SJSA1 (cell line): Measurements from ENCODE around the gene SLC5A9. TPM values are rescaled to one million over a fixed set of nuclear protein-coding genes. Genes with fewer than 3 reads are reported as not detected.
A peak's percentile ranks its signal among the peaks of the same experiment; 100 is the strongest.

ENCODE experiments used
- DNase-seq, 2 experiments: peaks; one replicate each; pipeline ENCODE4 v3.0.0-alpha.2; 2015 to 2020; ENCODE audit warnings: low spot score in 2 of 2, low read depth in 1 of 2
- H3K27ac ChIP-seq: fragments of 250-450 bp; sonication (Bioruptor Pico); 2 replicates; pipeline ENCODE4 v1.5.1; 2020; ENCODE audit warnings: mild to moderate bottlenecking, moderate library complexity
- H3K27me3 ChIP-seq: fragments of 250-450 bp; sonication (Bioruptor Pico); replicated peaks from 2 replicates; pipeline ENCODE4 v1.5.1; 2020; ENCODE audit warnings: mild to moderate bottlenecking, moderate library complexity
- H3K36me3 ChIP-seq: fragments of 250-450 bp; sonication (Bioruptor Pico); 2 replicates; pipeline ENCODE4 v1.5.1; 2020; ENCODE audit warnings: mild to moderate bottlenecking
- H3K4me1 ChIP-seq: fragments of 250-450 bp; sonication (Bioruptor Pico); replicated peaks from 2 replicates; pipeline ENCODE4 v1.6.1; 2021; ENCODE audit warnings: mild to moderate bottlenecking
- H3K4me3 ChIP-seq: fragments of 250-450 bp; sonication (Bioruptor Pico); 2 replicates; pipeline ENCODE4 v1.5.1; 2020; ENCODE audit warnings: mild to moderate bottlenecking
- H3K9me3 ChIP-seq: fragments of 250-450 bp; sonication (Bioruptor Pico); replicated peaks from 2 replicates; pipeline ENCODE4 v1.5.1; 2020; ENCODE audit warnings: mild to moderate bottlenecking
- total RNA-seq: library from RNA; depleted of rRNA; stranded (reverse); fragments of >200 nt; shearing (Covaris generic); gene quantifications from 2 replicates; pipeline ENCODE4 v1.2.3, GENCODE V29; 2014; rRNA removed

Gene SLC5A9
- total RNA-seq: not detected in 2 replicates

DNA sequence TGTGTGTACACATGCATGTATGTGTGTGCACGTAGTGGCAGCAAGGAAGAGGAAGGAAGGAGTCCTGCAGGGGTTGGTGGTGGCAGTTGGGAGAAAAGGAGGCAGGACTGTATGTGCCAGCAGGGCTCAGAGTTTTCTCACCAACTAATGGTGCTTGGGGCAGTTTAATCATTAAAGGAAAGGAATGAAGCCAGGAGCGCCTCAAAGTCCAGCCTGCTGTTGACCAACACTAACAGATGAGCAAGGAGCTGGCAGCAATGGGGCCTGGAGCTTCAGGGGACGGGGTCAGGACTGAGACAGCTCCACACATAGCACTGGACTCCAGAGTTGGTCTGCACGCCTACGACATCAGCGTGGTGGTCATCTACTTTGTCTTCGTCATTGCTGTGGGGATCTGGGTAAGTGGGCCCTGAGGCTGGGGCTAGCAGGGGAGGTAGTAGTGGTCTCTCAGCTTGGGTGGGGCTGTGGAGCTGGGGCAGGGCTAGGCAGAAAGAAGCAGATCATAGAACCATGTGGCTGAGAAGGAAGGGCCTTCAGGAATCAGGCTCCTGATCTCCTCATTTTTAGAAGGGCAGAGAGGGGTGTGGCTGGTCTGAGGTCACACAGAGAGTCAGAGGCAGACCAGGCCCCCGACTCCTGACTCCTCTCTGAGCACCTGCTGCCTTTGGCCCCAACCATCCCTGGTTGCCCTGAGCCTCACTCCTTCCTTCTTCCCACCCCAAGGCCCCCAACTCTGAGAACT, at the start of gene SLC5A9:
Gene SLC5A9, plus strand, starts transcription at position 216 of the 742 bp plus-strand sequence. Its CDS starts 21 bp downstream, at position 237.
- Histone ChIP-seq H3K9me3 (no peaks in the 10 kb centered on the region), H3K27ac (no peak within 1 kb of the TSS), H3K4me1 (no peaks in the 10 kb centered on the region), H3K27me3 (0 out of 2 replicates have a peak, but pooled peaks cover 4% of the 10 kb centered on the region), H3K36me3 (no peaks in the 10 kb centered on the region), H3K4me3 (no peak within 1 kb of the TSS)
- DNase-seq: no peak

DNA sequence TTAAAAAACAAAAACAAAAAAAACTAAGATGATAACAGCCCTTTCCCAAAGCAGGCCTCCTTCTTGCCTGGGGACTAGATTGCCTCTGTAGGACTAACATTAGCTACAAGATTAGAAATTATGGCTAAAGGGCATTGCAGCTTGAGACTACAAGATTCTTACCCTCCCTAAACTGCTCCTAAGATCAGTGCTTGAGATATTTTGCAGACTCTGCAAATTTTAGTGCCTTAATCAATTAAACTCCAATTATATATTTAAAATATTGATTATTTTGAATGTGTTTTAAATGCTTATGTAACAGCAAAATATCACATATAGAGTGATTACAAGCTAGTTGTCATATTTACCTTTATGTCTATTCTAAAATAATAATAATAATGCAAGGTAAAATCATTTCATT, 47.4 kb upstream of the SLC5A9 start:
- Histone ChIP-seq H3K27ac (no peak overlapping the region), H3K27me3 (no peaks in the 10 kb centered on the region; the same call in 1 of the 2 replicates), H3K4me3 (no peak overlapping the region), H3K36me3 (no peaks in the 10 kb centered on the region), H3K4me1 (no peaks in the 10 kb centered on the region), H3K9me3 (no peaks in the 10 kb centered on the region)
- no peak for DNase-seq

DNA sequence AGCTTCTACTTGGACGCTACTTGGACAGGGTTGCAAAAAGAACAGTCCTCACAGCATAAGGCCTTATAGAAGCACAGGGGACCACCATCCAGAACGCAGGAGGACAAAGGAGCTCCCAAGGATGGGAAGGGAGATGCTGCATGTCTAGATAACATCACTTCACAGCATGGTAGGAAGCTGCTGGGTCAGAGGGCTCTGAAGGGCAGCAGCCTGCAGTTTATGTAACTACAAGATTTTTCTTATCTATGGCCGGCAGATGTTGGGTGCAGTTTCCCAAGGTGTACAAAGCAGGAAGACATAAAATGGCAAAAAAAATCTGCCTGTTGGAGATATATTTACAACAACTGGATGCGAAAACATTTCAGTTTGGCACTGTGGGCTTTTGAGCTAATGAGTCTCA, 45.3 kb upstream of the SLC5A9 start:
- H3K4me3 ChIP-seq: no peak overlapping the region
- no peaks in the 10 kb centered on the region for H3K4me1 ChIP-seq
- H3K27me3 ChIP-seq: no peaks in the 10 kb centered on the region; the same call in 1 of the 2 replicates
- no peaks in the 10 kb centered on the region for H3K36me3 ChIP-seq
- H3K9me3 ChIP-seq: no peaks in the 10 kb centered on the region
- no peak overlapping the region for H3K27ac ChIP-seq
- no peak for DNase-seq

GRCh38 chr1:48181669-48182367, 40.7 kb upstream of the SLC5A9 start:
- DNase-seq: no peak
- Histone ChIP-seq H3K9me3 (no peaks in the 10 kb centered on the region), H3K27me3 (no peaks in the 10 kb centered on the region), H3K4me1 (no peaks in the 10 kb centered on the region), H3K4me3 (no peak overlapping the region), H3K27ac (no peak overlapping the region), H3K36me3 (no peaks in the 10 kb centered on the region)

- no peak for DNase-seq
- no peaks in the 10 kb centered on the region for H3K36me3 ChIP-seq
Measured at GRCh38 chr1:48182439-48182838, 40.1 kb upstream of the SLC5A9 start.

GRCh38 chr1:48186306-48186839, 36.1 kb upstream of the SLC5A9 start:
- no peak for DNase-seq
- no peaks in the 10 kb centered on the region for H3K27me3 ChIP-seq
- H3K4me3 ChIP-seq: no peak overlapping the region
- peaks cover 8% of the 10 kb centered on the region; the same call in 1 of the 2 replicates for H3K9me3 ChIP-seq
- no peak overlapping the region for H3K27ac ChIP-seq
- H3K4me1 ChIP-seq: no peaks in the 10 kb centered on the region
- H3K36me3 ChIP-seq: no peaks in the 10 kb centered on the region

More at GRCh38 chr1:48182439-48182838, 40.1 kb upstream of the SLC5A9 start:
- H3K4me3 ChIP-seq: no peak overlapping the region
- no peaks in the 10 kb centered on the region for H3K27me3 ChIP-seq
- no peaks in the 10 kb centered on the region for H3K4me1 ChIP-seq
- no peak overlapping the region for H3K27ac ChIP-seq
- 0 out of 2 replicates have a peak, but pooled peaks cover 3% of the 10 kb centered on the region for H3K9me3 ChIP-seq

DNA sequence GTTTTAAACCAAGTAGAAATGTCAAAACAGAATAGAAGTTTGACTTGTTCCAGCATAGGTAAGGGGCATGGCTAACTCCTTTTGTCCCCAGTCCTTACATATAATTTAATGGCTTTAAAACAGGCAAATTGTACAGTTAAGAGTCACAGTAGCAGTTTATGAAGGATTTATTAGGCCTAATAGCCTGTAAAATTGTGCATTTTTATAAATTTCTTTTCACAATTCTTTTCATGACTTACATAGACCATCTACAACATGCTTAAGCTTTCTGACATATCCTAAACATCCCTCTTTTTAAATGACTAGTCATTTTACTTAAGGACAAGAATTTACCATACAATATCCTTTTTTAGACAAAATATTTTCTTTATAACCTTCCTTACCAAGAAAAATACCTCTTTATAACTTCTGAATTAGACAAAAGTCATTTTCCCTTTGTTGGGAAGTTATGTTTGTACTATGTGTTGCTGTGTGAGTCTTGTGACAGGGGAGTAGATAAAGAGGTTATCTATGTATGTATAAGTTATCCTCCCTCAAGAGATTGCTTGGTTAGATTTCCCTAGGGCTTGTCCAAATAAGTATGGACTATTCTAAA, 34.5 kb upstream of the SLC5A9 start:
- no peak for DNase-seq
- Histone ChIP-seq H3K36me3 (no peaks in the 10 kb centered on the region), H3K4me3 (no peak overlapping the region), H3K27ac (no peak overlapping the region), H3K4me1 (no peaks in the 10 kb centered on the region), H3K27me3 (no peaks in the 10 kb centered on the region), H3K9me3 (peaks cover 8% of the 10 kb centered on the region; the same call in 1 of the 2 replicates)

DNA sequence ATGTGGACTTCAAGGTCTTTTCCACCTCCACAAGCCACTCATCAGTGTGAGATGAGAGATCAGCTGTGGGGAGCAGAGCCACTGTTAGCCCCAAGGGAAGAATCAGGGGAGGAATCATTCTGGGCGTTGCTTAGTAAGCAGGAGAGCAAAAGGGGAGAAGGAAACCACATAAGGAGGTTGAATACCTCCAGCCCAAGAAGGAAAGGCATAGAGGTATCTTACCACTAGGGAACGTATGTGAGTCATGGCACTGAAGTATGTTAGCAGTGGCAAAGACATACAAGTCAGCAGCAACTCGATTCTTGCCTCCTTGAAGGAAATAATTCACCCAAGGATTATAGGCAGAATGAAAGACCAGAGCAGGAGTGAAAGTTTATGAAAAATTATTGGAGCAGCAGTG, 31.6 kb upstream of the SLC5A9 start:
- H3K36me3 ChIP-seq: no peaks in the 10 kb centered on the region
- H3K4me1 ChIP-seq: no peaks in the 10 kb centered on the region
- H3K4me3 ChIP-seq: no peak overlapping the region
- no peak overlapping the region for H3K27ac ChIP-seq
- no peak for DNase-seq
- peaks cover 8% of the 10 kb centered on the region; the same call in 1 of the 2 replicates for H3K9me3 ChIP-seq
- H3K27me3 ChIP-seq: no peaks in the 10 kb centered on the region

- Histone ChIP-seq H3K4me1 (no peaks in the 10 kb centered on the region), H3K4me3 (no peak overlapping the region), H3K36me3 (no peaks in the 10 kb centered on the region), H3K9me3 (no peaks in the 10 kb centered on the region), H3K27ac (no peak overlapping the region), H3K27me3 (no peaks in the 10 kb centered on the region)
- DNase-seq: no peak
Measured at GRCh38 chr1:48194801-48195200, 27.7 kb upstream of the SLC5A9 start.

- H3K9me3 ChIP-seq: no peaks in the 10 kb centered on the region
- DNase-seq: no peak
- no peaks in the 10 kb centered on the region for H3K27me3 ChIP-seq
Measured at GRCh38 chr1:48196237-48196636, 26.3 kb upstream of the SLC5A9 start.

DNA sequence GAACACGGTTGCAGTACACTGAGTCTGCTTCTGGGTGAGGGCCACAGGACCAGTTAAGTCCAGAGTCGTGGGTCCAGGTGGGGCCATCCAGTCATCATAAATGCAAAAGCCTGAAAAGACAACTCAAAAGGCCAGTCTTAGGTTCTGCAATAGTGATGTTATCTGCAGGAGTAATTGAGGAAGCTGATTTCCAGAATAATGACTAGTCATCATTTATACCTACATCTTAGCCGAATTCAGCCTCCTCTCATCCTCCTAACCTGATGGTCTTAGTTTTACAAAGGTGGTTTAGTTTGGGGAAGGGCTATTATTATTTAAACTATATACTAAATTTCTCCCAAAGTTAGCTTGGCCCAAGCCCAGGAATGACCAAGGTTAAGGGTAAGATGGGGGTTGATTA, 23.5 kb upstream of the SLC5A9 start:
- H3K27ac ChIP-seq: no peak overlapping the region

More at GRCh38 chr1:48196237-48196636, 26.3 kb upstream of the SLC5A9 start:
- Histone ChIP-seq H3K36me3 (no peaks in the 10 kb centered on the region), H3K4me1 (no peaks in the 10 kb centered on the region), H3K27ac (no peak overlapping the region), H3K4me3 (no peak overlapping the region)

DNA sequence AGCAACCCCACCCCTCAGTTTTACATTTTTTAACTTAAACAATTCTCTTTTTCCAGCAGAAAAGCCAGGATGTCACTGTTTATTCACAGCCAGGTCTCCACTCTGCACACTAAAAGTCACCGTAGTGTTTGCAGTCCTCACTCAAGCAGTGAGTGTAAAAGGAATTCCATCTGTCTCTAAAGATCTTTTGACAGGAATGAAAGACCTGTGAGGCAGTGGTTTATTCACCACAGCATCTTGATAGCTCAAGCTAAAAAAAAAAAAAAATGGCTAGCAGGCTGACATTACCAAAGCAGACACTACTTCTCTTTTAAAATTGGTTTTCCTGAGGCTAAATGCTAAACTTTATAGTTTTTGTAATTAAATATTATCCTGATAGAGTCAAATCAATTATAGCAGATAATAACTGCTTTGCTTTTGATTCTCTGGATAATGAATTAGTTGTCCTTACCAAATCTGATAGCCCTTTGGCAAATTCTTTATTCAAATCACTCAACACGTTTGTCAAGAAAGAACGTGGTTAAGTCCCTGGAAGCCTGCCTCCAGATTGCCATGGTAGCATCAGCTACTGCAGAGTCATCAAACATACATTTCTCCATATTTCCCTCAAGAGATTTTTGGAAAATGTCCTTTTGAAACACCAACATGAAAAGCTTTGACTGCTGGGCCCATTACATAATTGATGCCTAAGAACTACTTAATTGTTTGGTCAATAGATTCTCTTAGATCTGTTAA, 22.2 kb upstream of the SLC5A9 start:
- Histone ChIP-seq H3K4me3 (no peak overlapping the region), H3K9me3 (no peaks in the 10 kb centered on the region), H3K36me3 (no peaks in the 10 kb centered on the region), H3K27ac (no peak overlapping the region), H3K27me3 (no peaks in the 10 kb centered on the region), H3K4me1 (peaks cover 5% of the 10 kb centered on the region)
- no peak for DNase-seq

More for the DNA sequence above, 23.5 kb upstream of the SLC5A9 start:
- no peak for DNase-seq
- Histone ChIP-seq H3K4me1 (peaks cover 5% of the 10 kb centered on the region), H3K36me3 (no peaks in the 10 kb centered on the region), H3K4me3 (no peak overlapping the region), H3K9me3 (no peaks in the 10 kb centered on the region), H3K27me3 (no peaks in the 10 kb centered on the region)

DNA sequence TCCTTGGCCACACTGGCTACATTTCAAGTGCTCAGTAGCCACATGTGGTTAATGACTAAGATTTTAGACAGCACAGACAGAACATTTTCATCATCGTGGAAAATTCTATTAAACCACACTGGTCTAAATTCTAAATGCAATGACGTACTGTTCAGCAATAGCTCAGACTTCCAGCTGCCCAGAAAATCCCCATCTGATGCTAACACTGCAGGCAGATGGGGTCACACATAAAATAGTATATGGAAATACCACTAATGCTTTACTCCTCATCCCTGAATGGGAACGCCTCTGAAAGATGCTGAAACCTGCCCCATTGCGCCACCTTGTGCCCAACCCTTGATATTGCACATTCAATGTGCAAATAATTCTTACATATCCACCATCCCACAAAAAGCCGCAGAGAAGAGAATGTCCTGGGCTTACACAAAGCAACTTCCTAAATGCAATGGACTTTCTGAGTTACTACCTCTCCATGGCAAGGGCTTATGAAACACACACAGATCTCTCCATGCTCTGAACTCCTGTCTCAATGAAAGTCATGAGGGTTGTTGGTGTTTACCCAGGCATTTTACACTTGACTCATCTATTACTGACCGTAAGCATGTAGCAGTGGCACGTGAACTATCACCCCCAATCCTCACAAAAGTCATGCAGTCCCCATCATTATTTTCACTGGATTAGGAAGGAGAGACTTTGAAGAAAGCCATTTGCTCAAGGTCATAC, 20.3 kb upstream of the SLC5A9 start:
- no peaks in the 10 kb centered on the region for H3K36me3 ChIP-seq
- H3K9me3 ChIP-seq: no peaks in the 10 kb centered on the region
- H3K4me3 ChIP-seq: no peak overlapping the region
- H3K27ac ChIP-seq: no peak overlapping the region
- DNase-seq: peak; percentile 53 to 72
- H3K4me1 ChIP-seq: peaks cover 5% of the 10 kb centered on the region
- H3K27me3 ChIP-seq: no peaks in the 10 kb centered on the region
